Tibial nerve (tissue), 3 donors: ENCODE results near the gene TMEM63A.

Experiments used
- CTCF ChIP-seq, 5 experiments: fragments of 200-600 bp in 3 of 5; fragments of 450-650 bp in 2 of 5; sonication (generic) in 3 of 5; IDR thresholded peaks; one replicate each; pipeline ENCODE4 v1.5.1; 2016 to 2019; ENCODE audit warnings: antibody characterized with exemption in 5 of 5, mild to moderate bottlenecking in 3 of 5, moderate library complexity in 2 of 5
- POLR2A ChIP-seq, 2 donors: fragments of 450-650 bp; IDR thresholded peaks; one replicate each; pipeline ENCODE4 v1.6.1; 2017; ENCODE audit warnings: antibody characterized with exemption in 2 of 2, mild to moderate bottlenecking in 2 of 2, moderate library complexity in 2 of 2

DNA sequence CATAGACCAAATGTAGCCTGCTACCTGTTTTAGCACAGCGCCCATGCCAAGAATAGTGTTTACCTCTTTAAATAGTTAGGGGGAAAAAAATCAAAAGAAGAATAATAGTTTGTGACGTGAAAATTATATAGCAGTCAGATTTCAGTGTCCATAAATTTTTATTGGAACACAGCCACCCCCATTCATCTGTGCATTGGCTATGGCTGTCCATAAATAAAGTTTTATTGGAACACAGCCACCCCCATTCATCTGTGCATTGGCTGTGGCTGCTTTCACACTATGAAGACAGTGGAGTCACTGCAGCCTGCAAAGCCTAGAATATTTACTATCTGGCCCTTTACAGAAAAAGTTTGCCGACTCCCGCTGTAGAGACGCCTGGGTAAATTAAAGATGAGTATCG is 51.3 kb downstream of the TMEM63A start:
- no peak for TF ChIP-seq CTCF (IDR thresholded peaks at IDR 0.05)
- TF ChIP-seq POLR2A (IDR thresholded peaks at IDR 0.05) = no peak
